ENCODE measurements around the gene LARGE1. TPM values are rescaled to one million over a fixed set of nuclear protein-coding genes. Genes with fewer than 3 reads are reported as not detected.
"Not testable (repeated sequence)": the region's sequence is repeated elsewhere in the genome, so short reads cannot be mapped to it uniquely, and the experiment has no call there.

The LARGE1 gene
- total and polyA plus RNA-seq, 2 of the 4 experiments (the other 2 are of a cell fraction) = 6.2 to 12.4 TPM

DNA sequence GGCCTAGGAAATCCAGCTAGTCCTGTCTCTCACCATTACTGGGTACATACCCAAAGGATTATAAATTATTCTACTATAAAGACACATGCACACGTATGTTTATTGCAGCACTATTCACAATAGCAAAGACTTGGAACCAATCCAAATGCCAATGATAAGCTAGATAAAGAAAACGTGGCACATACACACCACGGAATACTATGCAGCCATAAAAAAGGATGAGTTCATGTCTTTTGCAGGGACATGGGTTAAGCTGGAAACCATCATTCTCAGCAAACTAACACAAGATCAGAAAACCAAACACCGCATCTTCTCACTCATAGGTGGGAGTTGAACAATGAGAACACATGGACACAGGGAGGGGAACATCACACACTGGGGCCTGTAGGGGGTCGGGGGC is 61.6 kb downstream of the LARGE1 start:
- H3K18ac ChIP-seq (ENCODE audit: low read depth, low read length); H4K8ac ChIP-seq (ENCODE audit: low read depth in 2 of 2, low read length in 2 of 2); H3K36me3 ChIP-seq (ENCODE audit: control insufficient read depth, insufficient read depth, low read length); H3K4me2 ChIP-seq (ENCODE audit: low read depth, low read length); H4K5ac ChIP-seq (ENCODE audit: low read depth, low read length); CTCF ChIA-PET; BruUV-seq (replicated peaks); H2BK20ac ChIP-seq (ENCODE audit: low read depth, low read length); DNase-seq; H3K4ac ChIP-seq (ENCODE audit: low read depth, low read length); in situ Hi-C loops (cut with MboI; ENCODE audit: low sequenced_read_pairs); H3K27ac ChIP-seq (ENCODE audit: insufficient read depth, low read length); H3K4me3 ChIP-seq (ENCODE audit: insufficient read depth, low read depth, low read length); H2BK5ac ChIP-seq (ENCODE audit: low read depth, low read length, poor library complexity, severe bottlenecking); H3K9me1 ChIP-seq (ENCODE audit: insufficient read depth, low read length); H3K4me1 ChIP-seq (ENCODE audit: control insufficient read depth, insufficient read depth, low read length); H4K91ac ChIP-seq (ENCODE audit: insufficient read depth, low read depth, low read length); H3K14ac ChIP-seq (replicated peaks; ENCODE audit: low read depth, low read length); H3K56ac ChIP-seq (ENCODE audit: extremely low read depth, insufficient read depth, low read length); H4K20me1 ChIP-seq (ENCODE audit: insufficient read depth, low read length); H3K9ac ChIP-seq (ENCODE audit: low read depth, low read length); intact Hi-C loops (cut with micrococcal nuclease); H2AK9ac ChIP-seq (replicated peaks; ENCODE audit: low read depth, low read length, poor library complexity); H3K27me3 ChIP-seq (ENCODE audit: control insufficient read depth, insufficient read depth, low read length); H2BK15ac ChIP-seq (ENCODE audit: low read depth, low read length); ATAC-seq (ENCODE audit: low read depth); dilution Hi-C loops (cut with HindIII; ENCODE audit: low sequenced_read_pairs, unreplicated experiment); H3K9me3 ChIP-seq (ENCODE audit: control insufficient read depth, insufficient read depth, low read length); POLR2A ChIA-PET (ENCODE audit: unreplicated experiment); H3K23ac ChIP-seq (ENCODE audit: low read depth, low read length); H2AK5ac ChIP-seq (ENCODE audit: low read depth, low read length); H2BK120ac ChIP-seq (ENCODE audit: low read depth, low read length); H2AFZ ChIP-seq (replicated peaks; ENCODE audit: low read length, poor library complexity): not testable (repeated sequence)
- WGBS, 2 experiments (ENCODE audit: extremely low coverage in 2 of 2, insufficient read length in 1 of 2) = no CpG with 5 or more reads among the region's 5 CpGs
- H3K79me1 ChIP-seq (ENCODE audit: low read depth in 1 of 2, low read length in 2 of 2) = peaks cover 10 to 27% of the 10 kb centered on the region in 2 experiments

DNA sequence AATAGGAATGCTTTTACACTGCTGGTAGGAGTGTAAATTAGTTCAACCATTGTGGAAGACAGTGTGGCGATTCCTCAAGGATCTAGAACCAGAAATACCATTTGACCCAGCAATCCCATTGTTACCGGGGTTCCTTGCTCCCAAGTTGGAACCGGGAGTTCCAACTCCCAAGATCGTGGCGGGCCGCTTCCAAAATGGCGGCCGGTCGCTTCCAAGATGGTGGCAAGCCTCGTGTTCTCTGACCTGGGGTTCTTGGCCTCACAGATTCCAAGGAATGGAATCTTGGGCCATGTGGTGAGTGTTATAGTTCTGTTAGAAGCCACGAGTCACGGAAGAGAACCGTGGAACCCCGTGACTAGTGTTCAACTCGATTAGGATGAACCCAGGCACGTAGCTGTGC is 62.5 kb downstream of the LARGE1 start:
- H3K27ac ChIP-seq (ENCODE audit: insufficient read depth, low read length); H3K4ac ChIP-seq (ENCODE audit: low read depth, low read length); H3K36me3 ChIP-seq (ENCODE audit: control insufficient read depth, insufficient read depth, low read length); H3K18ac ChIP-seq (ENCODE audit: low read depth, low read length); H2BK120ac ChIP-seq (ENCODE audit: low read depth, low read length); H3K4me1 ChIP-seq (ENCODE audit: control insufficient read depth, insufficient read depth, low read length); BruUV-seq (replicated peaks); H4K8ac ChIP-seq (ENCODE audit: low read depth in 2 of 2, low read length in 2 of 2); intact Hi-C loops (cut with micrococcal nuclease); ATAC-seq (ENCODE audit: low read depth); in situ Hi-C loops (cut with MboI; ENCODE audit: low sequenced_read_pairs); H2AK9ac ChIP-seq (replicated peaks; ENCODE audit: low read depth, low read length, poor library complexity); H3K9me1 ChIP-seq (ENCODE audit: insufficient read depth, low read length); H3K23ac ChIP-seq (ENCODE audit: low read depth, low read length); H2BK15ac ChIP-seq (ENCODE audit: low read depth, low read length); H3K27me3 ChIP-seq (ENCODE audit: control insufficient read depth, insufficient read depth, low read length); DNase-seq; H3K9ac ChIP-seq (ENCODE audit: low read depth, low read length); H3K4me2 ChIP-seq (ENCODE audit: low read depth, low read length); H3K14ac ChIP-seq (replicated peaks; ENCODE audit: low read depth, low read length); H3K9me3 ChIP-seq (ENCODE audit: control insufficient read depth, insufficient read depth, low read length); H3K4me3 ChIP-seq (ENCODE audit: insufficient read depth, low read depth, low read length); H2BK5ac ChIP-seq (ENCODE audit: low read depth, low read length, poor library complexity, severe bottlenecking); dilution Hi-C loops (cut with HindIII; ENCODE audit: low sequenced_read_pairs, unreplicated experiment); H2BK20ac ChIP-seq (ENCODE audit: low read depth, low read length); POLR2A ChIA-PET (ENCODE audit: unreplicated experiment); H3K56ac ChIP-seq (ENCODE audit: extremely low read depth, insufficient read depth, low read length); H4K91ac ChIP-seq (ENCODE audit: insufficient read depth, low read depth, low read length); H2AFZ ChIP-seq (replicated peaks; ENCODE audit: low read length, poor library complexity); H2AK5ac ChIP-seq (ENCODE audit: low read depth, low read length); H4K5ac ChIP-seq (ENCODE audit: low read depth, low read length); CTCF ChIA-PET; H4K20me1 ChIP-seq (ENCODE audit: insufficient read depth, low read length): not testable (repeated sequence)
- WGBS, 2 experiments (ENCODE audit: extremely low coverage in 2 of 2, insufficient read length in 1 of 2) = 90% methylated on average over 6 of the region's 16 CpGs; no CpG with 5 or more reads in 1 of the 2 experiments
- H3K79me1 ChIP-seq (ENCODE audit: low read depth in 1 of 2, low read length in 2 of 2) = peaks cover 18 to 34% of the 10 kb centered on the region in 2 experiments

Measured in IMR-90 (cell line).